SW 1271 (cell line): Measurements from ENCODE around the gene PAIP2B.

ENCODE experiments used
- DNase-seq, 2 experiments: peaks; one replicate each; lab custom pipeline; 2025; lab: John Stamatoyannopoulos, UW

The PAIP2B gene

GRCh38 chr2:71153585-71154224, 73.2 kb downstream of the PAIP2B start:
- DNase-seq = no peak

DNA sequence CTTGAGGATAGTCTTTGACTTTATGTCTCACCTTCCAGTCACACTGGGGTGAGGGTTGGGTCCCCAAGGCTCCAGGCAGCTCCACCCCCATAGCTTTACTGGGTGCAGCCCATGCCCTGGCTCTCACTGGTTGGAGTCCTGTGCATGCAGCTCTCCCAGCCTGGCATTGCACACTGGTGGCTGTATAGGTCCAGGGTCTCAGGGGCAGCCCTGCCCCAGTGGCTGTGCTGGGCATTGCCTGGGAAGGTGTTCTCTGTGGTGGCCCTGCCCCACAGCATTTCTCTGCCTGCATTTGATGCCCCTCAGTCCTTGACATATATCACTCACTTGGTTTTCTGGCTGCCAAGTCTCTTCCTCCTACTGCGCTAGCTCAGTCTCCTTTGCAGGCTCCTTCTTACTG, 75.3 kb downstream of the PAIP2B start:
- DNase-seq = no peak

DNA sequence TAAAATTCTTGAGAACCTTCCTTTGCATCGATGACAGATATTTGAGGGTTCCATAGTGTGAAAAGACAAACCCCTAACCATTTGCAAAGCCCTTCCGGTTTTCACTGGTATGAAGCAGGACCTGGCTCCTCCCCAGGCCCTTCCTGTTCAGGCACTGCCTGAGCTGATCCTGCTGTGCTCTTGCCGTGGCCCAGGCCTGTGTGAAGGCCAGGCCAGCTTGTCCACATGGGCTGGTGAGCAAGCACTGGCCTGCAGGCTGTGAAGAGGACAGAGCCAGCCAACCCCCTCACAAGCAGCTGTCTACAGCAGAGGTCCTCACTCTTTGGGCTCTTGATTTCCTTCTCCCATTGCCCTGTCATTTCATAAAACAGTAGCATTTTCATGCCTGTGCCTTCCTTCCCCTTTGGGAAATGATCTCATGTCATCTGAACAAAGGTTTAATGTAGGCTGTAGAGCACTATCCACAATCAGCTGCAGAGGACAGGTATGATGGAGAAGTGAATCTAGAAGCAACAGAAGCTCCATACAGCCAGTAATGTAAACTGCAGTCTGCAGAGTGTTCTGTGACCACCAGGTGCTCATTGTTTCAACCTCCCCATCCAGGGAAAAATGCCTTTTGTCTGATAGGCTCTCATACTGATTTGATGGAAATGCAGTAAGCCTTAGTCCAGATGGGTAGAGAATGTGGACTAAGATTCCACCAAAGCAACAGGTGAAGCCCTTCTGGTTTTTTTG, 76.7 kb downstream of the PAIP2B start:
- DNase-seq = no peak

GRCh38 chr2:71148506-71149063, 78.3 kb downstream of the PAIP2B start:
- DNase-seq = no peak

GRCh38 chr2:71143782-71144181, 83.1 kb downstream of the PAIP2B start:
- DNase-seq = no peak

GRCh38 chr2:71136174-71136573, 90.7 kb downstream of the PAIP2B start:
- no peak for DNase-seq

DNA sequence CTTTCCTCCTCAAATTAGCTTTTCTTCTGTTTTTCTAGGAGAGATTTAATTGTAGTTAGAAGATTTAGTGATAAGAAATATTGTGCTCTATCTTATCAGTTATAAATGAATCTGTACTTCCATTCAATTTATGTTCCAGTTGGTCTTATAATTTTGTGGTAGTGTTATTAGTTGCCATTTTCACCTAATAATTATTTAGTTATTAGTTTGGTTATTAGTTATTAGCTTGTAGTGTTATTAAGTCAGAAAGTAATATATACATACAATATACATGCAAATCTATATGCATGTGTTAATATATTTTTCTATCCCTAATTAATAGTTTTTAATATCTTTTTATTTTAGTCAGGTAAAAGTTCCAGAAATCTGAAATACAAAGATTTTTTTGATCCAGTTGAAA, 93.3 kb downstream of the PAIP2B start:
- no peak for DNase-seq
